GM23338 (cell line): ENCODE measurements around the gene DOK1. TPM values are rescaled to one million over a fixed set of nuclear protein-coding genes. Genes with fewer than 3 reads are reported as not detected.

Experiments used
- ATAC-seq: fragments of 200-7000 bp; cut with Tn5 transposase; 3 replicates; pipeline ENCODE4 v1.9.1; 2020
- DNase-seq: peaks from one replicate; pipeline ENCODE4 v3.0.0-alpha.2; 2015; ENCODE audit warnings: low spot score
- H2AFZ ChIP-seq: fragments of 200-600 bp; sonication (generic); 2 replicates; pipeline ENCODE4 v1.8.0; 2016; ENCODE audit warnings: antibody characterized with exemption, mild to moderate bottlenecking, moderate library complexity
- H3F3A ChIP-seq: fragments of 200-600 bp; sonication (generic); replicated peaks from 2 replicates; pipeline ENCODE4 v1.8.0; 2017; ENCODE audit warnings: antibody characterized with exemption, mixed run types, low read depth
- H3K27ac ChIP-seq: fragments of 200-600 bp; sonication (generic); 2 replicates; pipeline ENCODE4 v1.6.1; 2016; ENCODE audit warnings: low read depth
- H3K27me3 ChIP-seq: fragments of 200-600 bp; sonication (generic); 2 replicates; pipeline ENCODE4 v1.8.0; 2016; ENCODE audit warnings: mild to moderate bottlenecking, mixed run types, moderate library complexity; ENCODE audit not compliant: insufficient read depth
- H3K36me3 ChIP-seq: fragments of 200-600 bp; sonication (generic); 2 replicates; pipeline ENCODE4 v1.8.0; 2016; ENCODE audit warnings: mild to moderate bottlenecking; ENCODE audit not compliant: insufficient read depth
- H3K4me1 ChIP-seq: fragments of 200-600 bp; sonication (generic); 2 replicates; pipeline ENCODE4 v1.8.0; 2016; ENCODE audit warnings: mild to moderate bottlenecking, moderate library complexity; ENCODE audit not compliant: insufficient read depth
- H3K4me2 ChIP-seq: fragments of 200-600 bp; sonication (generic); 2 replicates; pipeline ENCODE4 v1.7.1; 2017; ENCODE audit warnings: mixed run types
- H3K4me3 ChIP-seq: fragments of 200-600 bp; sonication (generic); 2 replicates; pipeline ENCODE4 v1.6.1; 2016; ENCODE audit warnings: mixed run types
- H3K79me2 ChIP-seq: fragments of 200-600 bp; sonication (generic); replicated peaks from 2 replicates; pipeline ENCODE4 v1.8.0; 2017; ENCODE audit warnings: mild to moderate bottlenecking; ENCODE audit not compliant: insufficient read depth
- H3K9me2 ChIP-seq: fragments of 200-600 bp; sonication (generic); 2 replicates; pipeline ENCODE4 v1.8.0; 2017; ENCODE audit not compliant: insufficient read depth
- H4K20me1 ChIP-seq: fragments of 200-600 bp; sonication (generic); replicated peaks from 2 replicates; pipeline ENCODE4 v1.8.0; 2017; ENCODE audit warnings: mild to moderate bottlenecking; ENCODE audit not compliant: insufficient read depth
- H3K27ac Mint-ChIP-seq: 2 replicates; pipeline ENCODE4 v1.8.0; 2020; ENCODE audit warnings: inconsistent platforms, mild to moderate bottlenecking, moderate library complexity, mixed read lengths
- H3K27me3 Mint-ChIP-seq: 3 replicates; pipeline ENCODE4 v1.8.0; 2022; ENCODE audit warnings: low read depth, mild to moderate bottlenecking, moderate library complexity, mixed read lengths, inconsistent platforms; ENCODE audit not compliant: insufficient read depth, poor library complexity
- H3K36me3 Mint-ChIP-seq: 3 replicates; pipeline ENCODE4 v1.8.0; 2021; ENCODE audit warnings: low read depth, mild to moderate bottlenecking, inconsistent platforms, moderate library complexity, mixed read lengths
- H3K4me1 Mint-ChIP-seq: 3 replicates; pipeline ENCODE4 v1.8.0; 2020; ENCODE audit warnings: mild to moderate bottlenecking, inconsistent platforms, mixed read lengths
- H3K4me3 Mint-ChIP-seq: 3 replicates; pipeline ENCODE4 v1.8.0; 2021; ENCODE audit warnings: moderate library complexity, mild to moderate bottlenecking, inconsistent platforms, mixed read lengths
- H3K9me3 Mint-ChIP-seq: 3 replicates; pipeline ENCODE4 v1.8.0; 2020; ENCODE audit warnings: moderate library complexity, mild to moderate bottlenecking, inconsistent platforms, mixed read lengths
- EZH2 ChIP-seq: fragments of 200-600 bp; sonication (generic); IDR thresholded peaks from one replicate; pipeline ENCODE4 v1.8.0; 2017; ENCODE audit warnings: antibody characterized with exemption, mild to moderate bottlenecking, low read depth; ENCODE audit not compliant: unreplicated experiment
- EZH2phosphoT487 ChIP-seq: fragments of 200-600 bp; sonication (generic); IDR thresholded peaks from one replicate; pipeline ENCODE4 v1.8.1; 2018; ENCODE audit warnings: antibody characterized with exemption; ENCODE audit not compliant: unreplicated experiment
- POLR2AphosphoS5 ChIP-seq: IDR thresholded peaks from 2 replicates; pipeline ENCODE4 v1.6.1; 2016; ENCODE audit warnings: antibody characterized with exemption, low read depth
- STAT1 ChIP-seq: IDR thresholded peaks from one replicate; pipeline ENCODE4 v1.6.1; 2016; ENCODE audit warnings: antibody characterized with exemption; ENCODE audit not compliant: unreplicated experiment
- ZNF331 ChIP-seq: fragments of 250-450 bp; sonication (Bioruptor Pico); IDR thresholded peaks from 2 replicates; pipeline ENCODE4 v1.5.0; 2020; ENCODE audit warnings: low read depth, mild to moderate bottlenecking, moderate library complexity
- polyA plus RNA-seq: library from polyadenylated mRNA; unstranded; fragments of >200 nt; fragmentation: Nextera tagmentation; extraction: Ambion mirVana; gene quantifications from 2 replicates; pipeline ENCODE4 v1.2.1, GENCODE V29; 2016
- total RNA-seq: library from RNA; depleted of rRNA; stranded (reverse); fragments of >200 nt; shearing (Covaris generic); gene quantifications from 2 replicates; pipeline ENCODE4 v1.2.3, GENCODE V29; 2014
- TF ChIP-seq, protein P1 (sequence below): fragments of 250-450 bp; sonication (Bioruptor Pico); IDR thresholded peaks from 2 replicates; pipeline ENCODE4 v1.5.0; 2020; ENCODE audit warnings: mild to moderate bottlenecking, moderate library complexity
- TF ChIP-seq, protein P2 (sequence below): IDR thresholded peaks from 2 replicates; pipeline ENCODE4 v1.6.1; 2016; ENCODE audit warnings: antibody characterized with exemption
- TF ChIP-seq, protein P3 (sequence below): IDR thresholded peaks from one replicate; pipeline ENCODE4 v1.6.1; 2018; ENCODE audit warnings: antibody characterized with exemption; ENCODE audit not compliant: unreplicated experiment

The DOK1 gene
- total and polyA plus RNA-seq, 2 experiments from 2014 or later = 3.9 to 15.5 TPM

DNA sequence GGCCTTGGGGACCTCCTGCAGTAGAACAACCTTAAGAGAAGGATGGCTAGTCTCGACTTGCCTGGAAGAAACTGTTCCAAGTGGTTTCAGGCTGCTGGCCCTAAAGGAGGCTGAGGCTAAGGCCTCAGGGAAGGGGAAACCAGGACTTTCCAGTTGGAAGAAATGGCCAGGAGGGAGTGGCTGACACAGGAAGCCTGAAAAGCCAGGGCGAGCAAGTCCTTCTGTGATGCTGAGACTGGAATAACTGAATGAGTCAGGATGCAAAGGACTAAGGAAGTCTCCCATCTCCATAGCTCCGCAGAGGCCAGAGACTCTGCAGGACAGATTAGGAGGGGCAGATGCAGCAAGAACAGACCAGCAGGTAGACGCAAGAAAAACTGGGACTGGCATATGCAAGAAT is 17.4 kb upstream of the DOK1 start:
- ATAC-seq = no peak
- Histone ChIP-seq H3K27ac (no peak overlapping the region), H3K4me2 (no peak overlapping the region), H2AFZ (no peak overlapping the region), H3K9me2 (no peaks in the 10 kb centered on the region), H3K79me2 (no peaks in the 10 kb centered on the region), H3K27me3 (no peaks in the 10 kb centered on the region), H4K20me1 (no peaks in the 10 kb centered on the region; the same call in 1 of the 2 replicates), H3K4me3 (no peak overlapping the region), H3K36me3 (no peaks in the 10 kb centered on the region), H3F3A (no peaks in the 10 kb centered on the region), H3K4me1 (no peaks in the 10 kb centered on the region)
- no peak for TF ChIP-seq EZH2
- no peak for TF ChIP-seq EZH2phosphoT487
- TF ChIP-seq, protein P1, sequence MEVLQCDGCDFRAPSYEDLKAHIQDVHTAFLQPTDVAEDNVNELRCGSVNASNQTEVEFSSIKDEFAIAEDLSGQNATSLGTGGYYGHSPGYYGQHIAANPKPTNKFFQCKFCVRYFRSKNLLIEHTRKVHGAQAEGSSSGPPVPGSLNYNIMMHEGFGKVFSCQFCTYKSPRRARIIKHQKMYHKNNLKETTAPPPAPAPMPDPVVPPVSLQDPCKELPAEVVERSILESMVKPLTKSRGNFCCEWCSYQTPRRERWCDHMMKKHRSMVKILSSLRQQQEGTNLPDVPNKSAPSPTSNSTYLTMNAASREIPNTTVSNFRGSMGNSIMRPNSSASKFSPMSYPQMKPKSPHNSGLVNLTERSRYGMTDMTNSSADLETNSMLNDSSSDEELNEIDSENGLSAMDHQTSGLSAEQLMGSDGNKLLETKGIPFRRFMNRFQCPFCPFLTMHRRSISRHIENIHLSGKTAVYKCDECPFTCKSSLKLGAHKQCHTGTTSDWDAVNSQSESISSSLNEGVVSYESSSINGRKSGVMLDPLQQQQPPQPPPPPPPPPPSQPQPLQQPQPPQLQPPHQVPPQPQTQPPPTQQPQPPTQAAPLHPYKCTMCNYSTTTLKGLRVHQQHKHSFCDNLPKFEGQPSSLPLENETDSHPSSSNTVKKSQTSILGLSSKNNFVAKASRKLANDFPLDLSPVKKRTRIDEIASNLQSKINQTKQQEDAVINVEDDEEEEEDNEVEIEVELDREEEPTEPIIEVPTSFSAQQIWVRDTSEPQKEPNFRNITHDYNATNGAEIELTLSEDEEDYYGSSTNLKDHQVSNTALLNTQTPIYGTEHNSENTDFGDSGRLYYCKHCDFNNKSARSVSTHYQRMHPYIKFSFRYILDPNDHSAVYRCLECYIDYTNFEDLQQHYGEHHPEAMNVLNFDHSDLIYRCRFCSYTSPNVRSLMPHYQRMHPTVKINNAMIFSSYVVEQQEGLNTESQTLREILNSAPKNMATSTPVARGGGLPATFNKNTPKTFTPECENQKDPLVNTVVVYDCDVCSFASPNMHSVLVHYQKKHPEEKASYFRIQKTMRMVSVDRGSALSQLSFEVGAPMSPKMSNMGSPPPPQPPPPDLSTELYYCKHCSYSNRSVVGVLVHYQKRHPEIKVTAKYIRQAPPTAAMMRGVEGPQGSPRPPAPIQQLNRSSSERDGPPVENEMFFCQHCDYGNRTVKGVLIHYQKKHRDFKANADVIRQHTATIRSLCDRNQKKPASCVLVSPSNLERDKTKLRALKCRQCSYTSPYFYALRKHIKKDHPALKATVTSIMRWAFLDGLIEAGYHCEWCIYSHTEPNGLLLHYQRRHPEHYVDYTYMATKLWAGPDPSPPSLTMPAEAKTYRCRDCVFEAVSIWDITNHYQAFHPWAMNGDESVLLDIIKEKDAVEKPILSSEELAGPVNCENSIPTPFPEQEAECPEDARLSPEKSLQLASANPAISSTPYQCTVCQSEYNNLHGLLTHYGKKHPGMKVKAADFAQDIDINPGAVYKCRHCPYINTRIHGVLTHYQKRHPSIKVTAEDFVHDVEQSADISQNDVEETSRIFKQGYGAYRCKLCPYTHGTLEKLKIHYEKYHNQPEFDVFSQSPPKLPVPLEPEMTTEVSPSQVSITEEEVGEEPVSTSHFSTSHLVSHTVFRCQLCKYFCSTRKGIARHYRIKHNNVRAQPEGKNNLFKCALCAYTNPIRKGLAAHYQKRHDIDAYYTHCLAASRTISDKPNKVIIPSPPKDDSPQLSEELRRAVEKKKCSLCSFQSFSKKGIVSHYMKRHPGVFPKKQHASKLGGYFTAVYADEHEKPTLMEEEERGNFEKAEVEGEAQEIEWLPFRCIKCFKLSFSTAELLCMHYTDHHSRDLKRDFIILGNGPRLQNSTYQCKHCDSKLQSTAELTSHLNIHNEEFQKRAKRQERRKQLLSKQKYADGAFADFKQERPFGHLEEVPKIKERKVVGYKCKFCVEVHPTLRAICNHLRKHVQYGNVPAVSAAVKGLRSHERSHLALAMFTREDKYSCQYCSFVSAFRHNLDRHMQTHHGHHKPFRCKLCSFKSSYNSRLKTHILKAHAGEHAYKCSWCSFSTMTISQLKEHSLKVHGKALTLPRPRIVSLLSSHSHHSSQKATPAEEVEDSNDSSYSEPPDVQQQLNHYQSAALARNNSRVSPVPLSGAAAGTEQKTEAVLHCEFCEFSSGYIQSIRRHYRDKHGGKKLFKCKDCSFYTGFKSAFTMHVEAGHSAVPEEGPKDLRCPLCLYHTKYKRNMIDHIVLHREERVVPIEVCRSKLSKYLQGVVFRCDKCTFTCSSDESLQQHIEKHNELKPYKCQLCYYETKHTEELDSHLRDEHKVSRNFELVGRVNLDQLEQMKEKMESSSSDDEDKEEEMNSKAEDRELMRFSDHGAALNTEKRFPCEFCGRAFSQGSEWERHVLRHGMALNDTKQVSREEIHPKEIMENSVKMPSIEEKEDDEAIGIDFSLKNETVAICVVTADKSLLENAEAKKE (CRISPR knock-in tag) = no peak
- TF ChIP-seq, protein P2, sequence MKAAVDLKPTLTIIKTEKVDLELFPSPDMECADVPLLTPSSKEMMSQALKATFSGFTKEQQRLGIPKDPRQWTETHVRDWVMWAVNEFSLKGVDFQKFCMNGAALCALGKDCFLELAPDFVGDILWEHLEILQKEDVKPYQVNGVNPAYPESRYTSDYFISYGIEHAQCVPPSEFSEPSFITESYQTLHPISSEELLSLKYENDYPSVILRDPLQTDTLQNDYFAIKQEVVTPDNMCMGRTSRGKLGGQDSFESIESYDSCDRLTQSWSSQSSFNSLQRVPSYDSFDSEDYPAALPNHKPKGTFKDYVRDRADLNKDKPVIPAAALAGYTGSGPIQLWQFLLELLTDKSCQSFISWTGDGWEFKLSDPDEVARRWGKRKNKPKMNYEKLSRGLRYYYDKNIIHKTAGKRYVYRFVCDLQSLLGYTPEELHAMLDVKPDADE = no peak
- TF ChIP-seq, protein P3, sequence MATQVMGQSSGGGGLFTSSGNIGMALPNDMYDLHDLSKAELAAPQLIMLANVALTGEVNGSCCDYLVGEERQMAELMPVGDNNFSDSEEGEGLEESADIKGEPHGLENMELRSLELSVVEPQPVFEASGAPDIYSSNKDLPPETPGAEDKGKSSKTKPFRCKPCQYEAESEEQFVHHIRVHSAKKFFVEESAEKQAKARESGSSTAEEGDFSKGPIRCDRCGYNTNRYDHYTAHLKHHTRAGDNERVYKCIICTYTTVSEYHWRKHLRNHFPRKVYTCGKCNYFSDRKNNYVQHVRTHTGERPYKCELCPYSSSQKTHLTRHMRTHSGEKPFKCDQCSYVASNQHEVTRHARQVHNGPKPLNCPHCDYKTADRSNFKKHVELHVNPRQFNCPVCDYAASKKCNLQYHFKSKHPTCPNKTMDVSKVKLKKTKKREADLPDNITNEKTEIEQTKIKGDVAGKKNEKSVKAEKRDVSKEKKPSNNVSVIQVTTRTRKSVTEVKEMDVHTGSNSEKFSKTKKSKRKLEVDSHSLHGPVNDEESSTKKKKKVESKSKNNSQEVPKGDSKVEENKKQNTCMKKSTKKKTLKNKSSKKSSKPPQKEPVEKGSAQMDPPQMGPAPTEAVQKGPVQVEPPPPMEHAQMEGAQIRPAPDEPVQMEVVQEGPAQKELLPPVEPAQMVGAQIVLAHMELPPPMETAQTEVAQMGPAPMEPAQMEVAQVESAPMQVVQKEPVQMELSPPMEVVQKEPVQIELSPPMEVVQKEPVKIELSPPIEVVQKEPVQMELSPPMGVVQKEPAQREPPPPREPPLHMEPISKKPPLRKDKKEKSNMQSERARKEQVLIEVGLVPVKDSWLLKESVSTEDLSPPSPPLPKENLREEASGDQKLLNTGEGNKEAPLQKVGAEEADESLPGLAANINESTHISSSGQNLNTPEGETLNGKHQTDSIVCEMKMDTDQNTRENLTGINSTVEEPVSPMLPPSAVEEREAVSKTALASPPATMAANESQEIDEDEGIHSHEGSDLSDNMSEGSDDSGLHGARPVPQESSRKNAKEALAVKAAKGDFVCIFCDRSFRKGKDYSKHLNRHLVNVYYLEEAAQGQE = no peak
- no peak for TF ChIP-seq STAT1
- no peak for TF ChIP-seq ZNF331 (CRISPR knock-in tag)
- TF ChIP-seq POLR2AphosphoS5 = no peak
- Mint-ChIP-seq H3K36me3 (peaks cover 14% of the 10 kb centered on the region), H3K9me3 (no peaks in the 10 kb centered on the region; the same call in 2 of the 3 replicates), H3K4me1 (no peaks in the 10 kb centered on the region; the same call in none of the 3 replicates), H3K27ac (no peak overlapping the region), H3K27me3 (peaks cover 6% of the 10 kb centered on the region), H3K4me3 (no peak overlapping the region)
- DNase-seq = no peak
